K562 (cell line): ENCODE measurements around the gene FCAMR. TPM values are rescaled to one million over a fixed set of nuclear protein-coding genes. Genes with fewer than 3 reads are reported as not detected.

Experiments
- ATAC-seq: fragments of 200-7000 bp; cut with Tn5 transposase; 3 replicates; pipeline ENCODE4 v1.9.1; 2020; ENCODE audit warnings: moderate library complexity
- BruUV-seq: library from RNA; stranded (reverse); fragments of 400-500 nt; replicated peaks from 2 replicates; lab custom pipeline; 2021; lab: Mats Ljungman, UMichigan
- CTCF ChIA-PET: fragments of 300-600 bp; formaldehyde crosslinking; extraction: SDS; loops from one replicate; lab custom pipeline; 2021; ENCODE audit warnings: low intra/inter-chr PET ratio; lab: Yijun Ruan, JAX
- POLR2A ChIA-PET: fragments of 300-600, 350-650 bp; sonication (Branson Sonifier 250); formaldehyde crosslinking; extraction: SDS; loops from one replicate; lab custom pipeline; 2021; ENCODE audit warnings: antibody characterized with exemption, inconsistent platforms; lab: Yijun Ruan, JAX
- DNase-seq, 4 experiments: peaks; one replicate each; pipeline versions ENCODE4 v3.0.0 to v3.0.0-alpha.2; 2011 to 2018; ENCODE audit warnings: low spot score in 3 of 4, mixed read lengths in 3 of 4; ENCODE audit errors: extremely low read depth in 1 of 4
- FAIRE-seq: peaks from 2 replicates; lab custom pipeline; 2011; peaks lifted over from hg19 to GRCh38; lab: Jason Lieb, UNC
- H2AFZ ChIP-seq: 2 replicates; pipeline ENCODE4 v1.6.0; 2011; ENCODE audit warnings: low read depth, low read length, control low read depth, inconsistent platforms
- H3K27ac ChIP-seq: fragments of 200-600 bp; 3 replicates; pipeline ENCODE4 v1.8.0; 2011; ENCODE audit warnings: low read depth, mild to moderate bottlenecking, control low read depth, inconsistent platforms, low read length, moderate library complexity, mixed read lengths; ENCODE audit errors: extremely low read depth
- H3K27me3 ChIP-seq, 2 experiments: fragments of 300-600 bp in 1 of 2; 2 replicates in 1 of 2; 3 replicates in 1 of 2; pipeline versions ENCODE4 v1.6.0 to v1.8.0; 2011; ENCODE audit warnings: inconsistent platforms in 2 of 2, low read length in 2 of 2, mild to moderate bottlenecking in 1 of 2, mixed read lengths in 1 of 2, moderate library complexity in 1 of 2; ENCODE audit not compliant: control insufficient read depth in 2 of 2, insufficient read depth in 2 of 2
- H3K36me3 ChIP-seq: fragments of 300-600 bp; 3 replicates; pipeline ENCODE4 v1.8.0; 2011; ENCODE audit warnings: mild to moderate bottlenecking, low read length, inconsistent platforms; ENCODE audit not compliant: control insufficient read depth, insufficient read depth
- H3K4me1 ChIP-seq, 2 experiments: fragments of 200-600 bp in 1 of 2; replicated peaks in 1 of 2; 2 replicates in 1 of 2; 3 replicates in 1 of 2; pipeline versions ENCODE4 v1.5.1 to v1.8.0; 2011; ENCODE audit warnings: inconsistent platforms in 2 of 2, low read length in 2 of 2, mild to moderate bottlenecking in 1 of 2, mixed read lengths in 1 of 2, moderate library complexity in 1 of 2; ENCODE audit not compliant: control insufficient read depth in 2 of 2, insufficient read depth in 2 of 2
- H3K4me2 ChIP-seq: 2 replicates; pipeline ENCODE4 v1.6.1; 2011; ENCODE audit warnings: low read length, control low read depth, inconsistent platforms, mixed read lengths; ENCODE audit not compliant: insufficient read depth
- H3K4me3 ChIP-seq: fragments of 200-600 bp; sonication (generic), shearing (Covaris generic); 2 replicates; pipeline ENCODE4 v1.5.1; 2016; ENCODE audit warnings: control low read depth, inconsistent platforms
- H3K79me2 ChIP-seq: fragments of 200-600 bp; 3 replicates; pipeline ENCODE4 v1.8.0; 2011; ENCODE audit warnings: low read length, inconsistent platforms; ENCODE audit not compliant: control insufficient read depth, insufficient read depth
- H3K9ac ChIP-seq, 2 experiments: 2 replicates each; pipeline versions ENCODE4 v1.6.0 to v1.6.1; 2011; ENCODE audit warnings: low read depth in 2 of 2, low read length in 2 of 2, control low read depth in 1 of 2, inconsistent platforms in 1 of 2, mild to moderate bottlenecking in 1 of 2, mixed read lengths in 1 of 2; ENCODE audit not compliant: insufficient read depth in 1 of 2
- H3K9me1 ChIP-seq: one replicate; pipeline ENCODE4 v1.6.0; 2011; ENCODE audit warnings: inconsistent platforms, mild to moderate bottlenecking, low read length, moderate library complexity; ENCODE audit not compliant: control insufficient read depth, insufficient read depth
- H3K9me3 ChIP-seq: replicated peaks from 2 replicates; pipeline ENCODE4 v1.5.1; 2011; ENCODE audit warnings: low read depth, low read length, inconsistent platforms; ENCODE audit not compliant: control insufficient read depth, insufficient read depth
- H4K20me1 ChIP-seq: replicated peaks from 2 replicates; pipeline ENCODE4 v1.6.1; 2011; ENCODE audit warnings: low read length, inconsistent platforms, mixed read lengths; ENCODE audit not compliant: control insufficient read depth, insufficient read depth
- CBX3 ChIP-seq, 2 experiments: IDR thresholded peaks; 1 replicate in 1 of 2; 2 replicates in 1 of 2; pipeline ENCODE4 v1.6.1; 2012; ENCODE audit warnings: inconsistent platforms in 2 of 2, low read length in 2 of 2, borderline replicate concordance in 1 of 2, control low read depth in 1 of 2
- CTCF ChIP-seq, 3 experiments: IDR thresholded peaks in 2 of 3; conservative IDR thresholded peaks in 1 of 3; 2 replicates each; pipeline ENCODE4 v1.5.1; 2011 to 2012; ENCODE audit warnings: low read length in 3 of 3, mild to moderate bottlenecking in 3 of 3, control low read depth in 2 of 3, improper control_type of control experiment in 1 of 3, inconsistent platforms in 1 of 3, low read depth in 1 of 3, mixed read lengths in 1 of 3, moderate library complexity in 1 of 3; ENCODE audit not compliant: insufficient read depth in 2 of 3
- E2F6 ChIP-seq, 2 experiments: IDR thresholded peaks; 2 replicates each; pipeline ENCODE4 v1.6.1; 2011; ENCODE audit warnings: borderline replicate concordance in 1 of 2, control low read depth in 1 of 2, low read depth in 1 of 2, low read length in 1 of 2, mild to moderate bottlenecking in 1 of 2, mixed read lengths in 1 of 2, moderate library complexity in 1 of 2; ENCODE audit not compliant: insufficient read depth in 1 of 2, insufficient read length in 1 of 2, poor library complexity in 1 of 2, severe bottlenecking in 1 of 2; ENCODE audit errors: extremely low read depth in 1 of 2
- ELF1 ChIP-seq: fragments of 200-800 bp; sonication (Bioruptor generic); IDR thresholded peaks from 2 replicates; pipeline ENCODE4 v1.6.1; 2016; ENCODE audit warnings: missing genetic modification characterization, missing compliant biosample characterization
- EWSR1 ChIP-seq: fragments of 450-650 bp; IDR thresholded peaks from 2 replicates; pipeline ENCODE4 v1.6.1; 2018; ENCODE audit warnings: borderline replicate concordance, mild to moderate bottlenecking, low read depth, moderate library complexity; ENCODE audit not compliant: partially characterized antibody
- KLF1 ChIP-seq: fragments of 450-650 bp; IDR thresholded peaks from 2 replicates; pipeline ENCODE4 v1.6.1; 2016; ENCODE audit warnings: missing genetic modification characterization, missing compliant biosample characterization
- MAX ChIP-seq: sonication (generic); formaldehyde crosslinking; IDR thresholded peaks from 2 replicates; pipeline ENCODE4 v1.9.0; 2022; ENCODE audit warnings: mild to moderate bottlenecking, missing genetic modification reagents
- RAD21 ChIP-seq, 2 experiments: fragments of 250-450 bp in 1 of 2; fragments of 450-650 bp in 1 of 2; sonication (Bioruptor Pico) in 1 of 2; formaldehyde crosslinking in 1 of 2; IDR thresholded peaks in 1 of 2; conservative IDR thresholded peaks in 1 of 2; 2 replicates each; pipeline versions ENCODE4 v1.4.0 to v1.8.0; 2020 to 2022; ENCODE audit warnings: mild to moderate bottlenecking in 2 of 2, moderate library complexity in 1 of 2
- SRF ChIP-seq, 2 experiments: fragments of 250-450, 450-650 bp in 1 of 2; sonication (Bioruptor Pico) in 1 of 2; sonication (generic) in 1 of 2; formaldehyde crosslinking; IDR thresholded peaks; 2 replicates each; pipeline versions ENCODE4 v1.5.0 to v1.5.1; 2020 to 2022; ENCODE audit warnings: mild to moderate bottlenecking in 1 of 2, missing genetic modification reagents in 1 of 2
- VEZF1 ChIP-seq: fragments of 200-800 bp; sonication (Bioruptor generic); IDR thresholded peaks from 2 replicates; pipeline ENCODE4 v1.6.1; 2017; ENCODE audit warnings: missing genetic modification characterization, missing compliant biosample characterization
- ZC3H4 ChIP-seq: sonication (generic); formaldehyde crosslinking; IDR thresholded peaks from 2 replicates; pipeline ENCODE4 v1.9.0; 2021; ENCODE audit warnings: missing genetic modification reagents, borderline replicate concordance
- ZNF431 ChIP-seq: sonication (generic); formaldehyde crosslinking; IDR thresholded peaks from 2 replicates; pipeline ENCODE4 v1.8.0; 2022; ENCODE audit warnings: mild to moderate bottlenecking, missing genetic modification reagents
- ZNF766 ChIP-seq: fragments of 200-800 bp; sonication (Bioruptor generic); conservative IDR thresholded peaks from 2 replicates; pipeline ENCODE4 v1.6.1; 2016; ENCODE audit warnings: missing genetic modification characterization, missing compliant biosample characterization
- WGBS: fragments of 100-300 bp; shearing (Covaris generic); methylation state at CpG from one replicate; pipeline ENCODE4 v1.1.6; 2016; ENCODE audit warnings: low coverage, mixed read lengths; ENCODE audit not compliant: insufficient coverage; ENCODE audit errors: missing lambda C conversion rate; 5-methylcytosine and 5-hydroxymethylcytosine counted together
- in situ Hi-C: fragments of 300-500 bp; cut with MboI; formaldehyde crosslinking; loops from 4 replicates; pipeline ENCODE4 v1.15.0; 2018; ENCODE audit warnings: inconsistent platforms, mixed read lengths
- intact Hi-C: fragments of 100-400 bp; cut with micrococcal nuclease; formaldehyde crosslinking; loops from 2 replicates; pipeline ENCODE4 v1.14.2; 2022
- polyA plus RNA-seq, 8 experiments: library from polyadenylated mRNA; depleted of rRNA in 4 of 8; stranded (reverse) in 5 of 8; unstranded in 3 of 8; fragments of >200 nt; fragmentation: Nextera tagmentation in 2 of 8; fragmentation: Illumina TruSeq in 1 of 8; extraction: Ambion mirVana in 2 of 8; extraction: Trizol in 1 of 8; gene quantifications; 2 replicates each; pipeline versions ENCODE4 v1.2.1 to v1.2.3, GENCODE V29; 2011 to 2014; ENCODE audit warnings: inconsistent platforms in 1 of 8, missing spikeins in 1 of 8
- total RNA-seq, 7 experiments: library from RNA; depleted of rRNA in 6 of 7; stranded (reverse); fragments of >200 nt in 6 of 7; fragmentation: Illumina TruSeq in 2 of 7; extraction: Trizol in 2 of 7; gene quantifications; 2 replicates each; pipeline versions ENCODE4 v1.2.1 to v1.2.3, GENCODE V29; 2011 to 2021; ENCODE audit warnings: low replicate concordance in 1 of 7

FCAMR gene
- total and polyA plus RNA-seq, 9 of the 15 experiments (the other 6 are each of a cell fraction or from before 2014, with no cell fraction given), result not detected

- in situ Hi-C loops (no loop called here), intact Hi-C loops (no loop called here)
- no peak overlapping the region for H3K4me3 ChIP-seq
- FAIRE-seq (peak; percentile 23), DNase-seq (peak; percentile 66 to 79 (median 70)), ATAC-seq (peak; percentile 96)
- CTCF ChIA-PET, result interaction anchor here (0.6 kb wide), 1 partner anchor 25 kb away, joined by 3 read pairs; no protein-coding TSS in a partner anchor
- POLR2A ChIA-PET, result interaction anchor here (0.7 to 2.0 kb wide), 6 partner anchors 8 to 54 kb away, joined by 3 to 7 read pairs (median 3); partner anchors contain the start of gene FCAMR
- no TSS peak for BruUV-seq
- no peaks in the 10 kb centered on the region for H3K79me2 ChIP-seq
- H2AFZ ChIP-seq, result peak overlapping the region; percentile 77
- 27% methylated on average over 6 of the region's 6 CpGs for WGBS
- H3K9me1 ChIP-seq, result no peaks in the 10 kb centered on the region
- H3K9me3 ChIP-seq, result no peaks in the 10 kb centered on the region
- peak overlapping the region in 1 of 2 experiments; percentile 30; a peak in 2 of 4 replicates for H3K9ac ChIP-seq
- no peaks in the 10 kb centered on the region for H3K36me3 ChIP-seq
- H3K4me1 ChIP-seq, result peaks cover 7 to 8% of the 10 kb centered on the region in 2 experiments; a peak in 4 of 5 replicates
- 0 out of 2 replicates have a peak overlapping the region, but pooled peaks have one; percentile 4 for H3K4me2 ChIP-seq
- no peaks in the 10 kb centered on the region for H3K27me3 ChIP-seq
- no peak overlapping the region for H3K27ac ChIP-seq
- H4K20me1 ChIP-seq, result no peaks in the 10 kb centered on the region
- TF ChIP-seq ZNF766 (CRISPR knock-in tag) (no peak), SRF (CRISPR knock-in tag; IDR thresholded peaks at IDR 0.05) (0 out of 4 replicates have a peak, but pooled peaks of 1 of the 2 experiments have one; percentile 37), EWSR1 (no peak), CBX3 (IDR thresholded peaks at IDR 0.05; ENCODE audit: borderline replicate concordance in 1 of 2, low read length in 2 of 2) (peak in 1 of 2 experiments; percentile 54; a peak in 1 of 3 replicates), VEZF1 (peak; percentile 31; the same call in 1 of the 2 replicates), ZC3H4 (CRISPR knock-in tag) (no peak), CTCF (IDR thresholded peaks at IDR 0.05 in 2 of 3, conservative IDR thresholded peaks at IDR 0.05 in 1 of 3; ENCODE audit: insufficient read depth in 2 of 3, low read depth in 1 of 3, low read length in 3 of 3) (peak; percentile 86 to 93 (median 89)), RAD21 (CRISPR knock-in tag; conservative IDR thresholded peaks at IDR 0.05 in 1 of 2, IDR thresholded peaks at IDR 0.05 in 1 of 2) (peak; percentile 13 to 54; a peak in 2 of 4 replicates), E2F6 (IDR thresholded peaks at IDR 0.05; ENCODE audit: borderline replicate concordance in 1 of 2, extremely low read depth in 1 of 2, insufficient read depth in 1 of 2, insufficient read length in 1 of 2, low read depth in 1 of 2, low read length in 1 of 2, poor library complexity in 1 of 2, severe bottlenecking in 1 of 2) (peak in 1 of 2 experiments; percentile 52), KLF1 (no peak), MAX (CRISPR knock-in tag) (peak; percentile 58), ZNF431 (CRISPR knock-in tag) (no peak), ELF1 (tag) (no peak)
Measured at GRCh38 chr1:206960676-206961386, 9.4 kb downstream of the FCAMR start.
